Smooth muscle cell of bladder (primary cell): ENCODE results near the gene GOLGA6C. TPM values are rescaled to one million over a fixed set of nuclear protein-coding genes. Genes with fewer than 3 reads are reported as not detected.

Experiments used
- total RNA-seq: library from RNA; depleted of rRNA; stranded (reverse); fragments of >200 nt; gene quantifications from 2 replicates; pipeline ENCODE4 v1.2.3, GENCODE V29; 2014

The GOLGA6C gene
- not detected in 2 replicates for total RNA-seq

GRCh38 chr15:75258034-75258433, at the start of gene GOLGA6C:
GOLGA6C (plus strand) TSS chr15:75258334; CDS start chr15:75258599, 265 bp downstream.

GRCh38 chr15:75282572-75282971, 24.4 kb downstream of the GOLGA6C start, which contains the start of gene GOLGA6D:
GOLGA6D (plus strand) TSS chr15:75282835; CDS start chr15:75282876, 41 bp downstream.

Other genes starting within 250 kb of the GOLGA6C start
- gene PPCDC, start 234.7 kb upstream of the GOLGA6C start, total RNA-seq: 4.4 and 8.1 TPM in 2 replicates
- gene C15orf39, start 56.5 kb upstream of the GOLGA6C start, total RNA-seq: 1.6 and 1.9 TPM in 2 replicates
- not detected in 2 replicates for gene GOLGA6D, start 24.5 kb downstream of the GOLGA6C start, total RNA-seq
- gene COMMD4, start 77.7 kb downstream of the GOLGA6C start, total RNA-seq: 66.2 and 83.5 TPM in 2 replicates
- gene NEIL1, start 88.7 kb downstream of the GOLGA6C start, total RNA-seq: 5.1 and 6.2 TPM in 2 replicates
- 94.7 and 112 TPM in 2 replicates for gene MAN2C1, start 110.3 kb downstream of the GOLGA6C start, total RNA-seq
- gene SIN3A, start 193.4 kb downstream of the GOLGA6C start, total RNA-seq: 16.4 and 18.3 TPM in 2 replicates